Occipital lobe (tissue), 3 donors: ENCODE data around the gene ZNF827. TPM values are rescaled to one million over a fixed set of nuclear protein-coding genes. Genes with fewer than 3 reads are reported as not detected.

Experiments used
- DNase-seq: peaks from one replicate; lab custom pipeline; 2025; lab: John Stamatoyannopoulos, UW
- small RNA-seq: library from RNA; depleted of rRNA; stranded (forward); fragments of <200 nt; gene quantifications from one replicate; pipeline ENCODE3, GENCODE V24; 2014
- total RNA-seq: library from RNA; depleted of rRNA; stranded (reverse); fragments of >200 nt; gene quantifications from one replicate; pipeline ENCODE4 v1.2.3, GENCODE V29; 2014

The ZNF827 gene
- total RNA-seq, 1 donor from 2014 or later: 11.7 TPM

DNA sequence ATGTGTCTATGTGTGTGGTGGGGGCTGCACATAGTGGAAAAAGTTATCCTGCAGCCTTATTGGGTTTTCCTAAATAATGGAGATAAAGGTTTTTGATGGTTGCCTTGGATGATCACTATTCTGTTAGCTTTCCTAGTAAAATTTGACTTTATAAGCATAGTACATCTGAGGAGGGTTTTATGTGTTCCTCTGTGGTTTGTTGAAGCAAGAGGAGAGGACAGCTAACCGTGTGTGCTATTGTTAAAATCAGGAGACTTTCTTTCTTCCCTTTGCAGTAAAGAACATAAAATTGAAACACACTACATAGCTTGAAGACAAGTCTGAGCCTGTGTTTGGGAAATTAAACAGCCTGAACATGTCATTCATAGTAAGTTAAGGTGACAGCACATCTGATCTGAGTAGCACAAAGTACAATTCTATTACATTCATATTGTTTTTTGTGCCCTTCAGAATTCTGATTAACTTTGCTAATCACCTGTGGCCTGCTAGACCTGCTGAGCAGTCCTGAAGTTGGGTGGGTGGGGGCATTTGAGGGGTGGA is 221.9 kb downstream of the ZNF827 start:
- no peak for DNase-seq

GRCh38 chr4:145716200-145716599 is 222.4 kb downstream of the ZNF827 start:
- no peak for DNase-seq

DNA sequence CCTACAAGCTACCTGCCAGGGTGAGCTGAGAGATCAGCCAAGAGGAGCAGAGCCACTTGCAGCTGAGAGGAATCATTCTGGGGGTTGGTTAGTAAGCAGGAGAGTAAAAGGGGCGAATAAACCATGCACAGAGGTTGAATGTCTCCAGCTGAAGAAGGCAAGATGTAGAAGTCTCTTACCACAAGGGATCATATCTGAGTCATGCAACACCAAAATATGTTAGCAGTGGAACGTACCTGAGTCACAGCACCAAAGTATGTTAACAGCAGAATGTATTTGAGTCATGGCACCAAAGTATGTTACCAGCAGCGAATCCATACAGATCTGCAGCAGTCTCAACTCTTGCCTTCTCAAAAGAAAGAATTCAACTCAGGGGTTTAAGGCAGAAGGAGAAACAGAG is 228.8 kb downstream of the ZNF827 start:
- DNase-seq: no peak

GRCh38 chr4:145709336-145709735 is 229.3 kb downstream of the ZNF827 start:
- DNase-seq: no peak

Small RNA genes lying within 50 kb of the gene (small RNA-seq; reads per million reads assigned to genes)
- not detected for gene RF00019

Other genes with a start within 250 kb of the ZNF827 start
- 39.3 TPM for gene LSM6, start 236.9 kb upstream of the ZNF827 start, total RNA-seq